K562 (cell line): ENCODE measurements around the gene SSH3. TPM values are rescaled to one million over a fixed set of nuclear protein-coding genes. Genes with fewer than 3 reads are reported as not detected.

Source experiments
- ARID1B ChIP-seq: fragments of 450-650 bp; IDR thresholded peaks from 2 replicates; pipeline ENCODE4 v1.6.1; 2016; ENCODE audit warnings: antibody characterized with exemption, mild to moderate bottlenecking, inconsistent platforms
- CC2D1A ChIP-seq: fragments of 450-650 bp; IDR thresholded peaks from 2 replicates; pipeline ENCODE4 v1.6.1; 2017; ENCODE audit warnings: mild to moderate bottlenecking
- CEBPG ChIP-seq, 3 experiments: fragments of 200-800 bp in 1 of 3; sonication (Bioruptor generic) in 1 of 3; sonication (generic) in 1 of 3; formaldehyde crosslinking in 1 of 3; IDR thresholded peaks in 2 of 3; conservative IDR thresholded peaks in 1 of 3; 2 replicates each; pipeline versions ENCODE4 v1.6.1 to v1.8.0; 2016 to 2022; ENCODE audit warnings: missing compliant biosample characterization in 2 of 3, missing genetic modification characterization in 2 of 3, mild to moderate bottlenecking in 1 of 3, missing genetic modification reagents in 1 of 3
- GABPB2 ChIP-seq: fragments of 250-450 bp; sonication (Bioruptor Pico); conservative IDR thresholded peaks from 2 replicates; pipeline ENCODE4 v1.5.1; 2021; ENCODE audit warnings: mild to moderate bottlenecking
- RBBP5 ChIP-seq: fragments of 200-600 bp; sonication (generic); IDR thresholded peaks from 2 replicates; pipeline ENCODE4 v1.6.1; 2012; ENCODE audit warnings: borderline replicate concordance, mild to moderate bottlenecking, low read length, control low read depth, inconsistent platforms; ENCODE audit not compliant: insufficient read depth, poor library complexity, severe bottlenecking
- SP2 ChIP-seq: IDR thresholded peaks from 2 replicates; pipeline ENCODE4 v1.6.1; 2011; ENCODE audit warnings: mild to moderate bottlenecking, low read depth, low read length, moderate library complexity; ENCODE audit not compliant: poor library complexity, severe bottlenecking; ENCODE audit errors: extremely low read depth
- TCF3 ChIP-seq: sonication (generic); formaldehyde crosslinking; IDR thresholded peaks from 2 replicates; pipeline ENCODE4 v1.4.0; 2020; ENCODE audit warnings: mild to moderate bottlenecking, missing genetic modification reagents
- TFAM ChIP-seq: fragments of 250-450 bp; sonication (Bioruptor Pico); conservative IDR thresholded peaks from 2 replicates; pipeline ENCODE4 v1.5.0; 2021; ENCODE audit warnings: mild to moderate bottlenecking, moderate library complexity
- ZBTB9 ChIP-seq: fragments of 450-650 bp; formaldehyde crosslinking; IDR thresholded peaks from 2 replicates; pipeline ENCODE4 v1.4.0; 2020; ENCODE audit warnings: mild to moderate bottlenecking, moderate library complexity
- ZMIZ1 ChIP-seq, 2 experiments: fragments of 150-350 bp in 1 of 2; IDR thresholded peaks; 2 replicates each; pipeline ENCODE4 v1.6.1; 2012 to 2016; ENCODE audit warnings: low read depth in 2 of 2, low read length in 2 of 2, mild to moderate bottlenecking in 1 of 2, moderate library complexity in 1 of 2
- ZNF3 ChIP-seq: fragments of 250-450 bp; sonication (Bioruptor Pico); IDR thresholded peaks from 2 replicates; pipeline ENCODE4 v1.5.0; 2021; ENCODE audit warnings: mild to moderate bottlenecking, moderate library complexity
- ZNF445 ChIP-seq: fragments of 250-450 bp; sonication (Bioruptor Pico); IDR thresholded peaks from 2 replicates; pipeline ENCODE4 v1.4.0; 2020; ENCODE audit warnings: low read depth, mild to moderate bottlenecking, moderate library complexity
- ZNF778 ChIP-seq: fragments of 450-650 bp; formaldehyde crosslinking; IDR thresholded peaks from 2 replicates; pipeline ENCODE4 v1.4.0; 2020; ENCODE audit warnings: mild to moderate bottlenecking, moderate library complexity
- ZSCAN29 ChIP-seq: fragments of 450-650 bp; IDR thresholded peaks from 2 replicates; pipeline ENCODE4 v1.6.1; 2017
- polyA plus RNA-seq, 8 experiments: library from polyadenylated mRNA; depleted of rRNA in 4 of 8; stranded (reverse) in 5 of 8; unstranded in 3 of 8; fragments of >200 nt; fragmentation: Nextera tagmentation in 2 of 8; fragmentation: Illumina TruSeq in 1 of 8; extraction: Ambion mirVana in 2 of 8; extraction: Trizol in 1 of 8; gene quantifications; 2 replicates each; pipeline versions ENCODE4 v1.2.1 to v1.2.3, GENCODE V29; 2011 to 2014; ENCODE audit warnings: inconsistent platforms in 1 of 8, missing spikeins in 1 of 8
- total RNA-seq, 7 experiments: library from RNA; depleted of rRNA in 6 of 7; stranded (reverse); fragments of >200 nt in 6 of 7; fragmentation: Illumina TruSeq in 2 of 7; extraction: Trizol in 2 of 7; gene quantifications; 2 replicates each; pipeline versions ENCODE4 v1.2.1 to v1.2.3, GENCODE V29; 2011 to 2021; ENCODE audit warnings: low replicate concordance in 1 of 7
- TF ChIP-seq, protein P1 (sequence below): fragments of 450-650 bp; IDR thresholded peaks from 2 replicates; pipeline ENCODE4 v1.7.0; 2016; ENCODE audit warnings: borderline replicate concordance
- TF ChIP-seq, protein P2 (sequence below): sonication (generic); formaldehyde crosslinking; IDR thresholded peaks from 2 replicates; pipeline ENCODE4 v1.8.1; 2023; ENCODE audit warnings: mild to moderate bottlenecking, missing genetic modification reagents

SSH3 gene
- total and polyA plus RNA-seq, 9 of the 15 experiments (the other 6 are each of a cell fraction or from before 2014, with no cell fraction given), result 0.07 to 1.0 (median 0.24) TPM; not detected in 3

DNA sequence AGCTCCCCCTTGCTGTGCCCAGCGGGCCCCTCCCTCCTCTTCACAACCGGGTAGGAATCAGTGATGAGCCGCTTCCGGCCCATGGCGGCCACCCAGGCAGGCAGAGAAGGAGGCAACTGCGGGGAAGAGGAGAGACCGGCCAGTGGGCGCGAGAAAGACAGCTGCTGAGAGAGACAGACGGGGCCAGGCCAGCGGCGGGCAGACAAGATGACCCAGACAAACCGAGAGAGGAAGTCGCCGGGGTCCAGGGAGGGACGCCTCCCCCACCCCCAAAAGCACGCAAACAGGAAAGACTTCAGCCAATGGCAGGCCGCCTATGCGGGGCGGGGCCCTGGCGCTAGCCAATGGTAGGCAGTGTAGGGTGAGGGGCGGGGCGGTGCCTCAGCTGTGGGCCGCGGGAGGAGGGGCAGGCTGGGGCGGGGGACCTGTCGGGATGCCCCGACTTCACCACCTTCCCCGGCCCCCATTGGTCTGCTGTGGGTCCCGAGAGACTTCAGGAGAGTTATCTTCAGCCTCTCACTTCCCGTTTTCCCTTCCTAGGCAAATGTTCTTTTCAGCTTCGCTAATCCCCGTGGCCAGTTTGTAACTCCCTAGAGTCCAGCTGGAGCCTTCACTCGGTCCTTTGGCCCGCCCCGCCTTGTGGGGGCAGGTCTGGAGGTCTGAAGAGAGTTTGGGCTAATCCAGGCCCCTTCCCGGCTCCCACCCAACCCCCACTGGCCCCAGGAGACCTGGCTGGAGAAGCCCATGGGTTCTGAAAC, 50.2 kb downstream of the SSH3 start, which contains the start of gene POLD4 (continued):
- TF ChIP-seq GABPB2 (CRISPR knock-in tag), result no peak
- TF ChIP-seq ZMIZ1 (IDR thresholded peaks at IDR 0.05; ENCODE audit: low read depth in 2 of 2, low read length in 2 of 2), result 0 out of 4 replicates have a peak, but pooled peaks of 1 of the 2 experiments have one; percentile 6
- TF ChIP-seq, protein P1, sequence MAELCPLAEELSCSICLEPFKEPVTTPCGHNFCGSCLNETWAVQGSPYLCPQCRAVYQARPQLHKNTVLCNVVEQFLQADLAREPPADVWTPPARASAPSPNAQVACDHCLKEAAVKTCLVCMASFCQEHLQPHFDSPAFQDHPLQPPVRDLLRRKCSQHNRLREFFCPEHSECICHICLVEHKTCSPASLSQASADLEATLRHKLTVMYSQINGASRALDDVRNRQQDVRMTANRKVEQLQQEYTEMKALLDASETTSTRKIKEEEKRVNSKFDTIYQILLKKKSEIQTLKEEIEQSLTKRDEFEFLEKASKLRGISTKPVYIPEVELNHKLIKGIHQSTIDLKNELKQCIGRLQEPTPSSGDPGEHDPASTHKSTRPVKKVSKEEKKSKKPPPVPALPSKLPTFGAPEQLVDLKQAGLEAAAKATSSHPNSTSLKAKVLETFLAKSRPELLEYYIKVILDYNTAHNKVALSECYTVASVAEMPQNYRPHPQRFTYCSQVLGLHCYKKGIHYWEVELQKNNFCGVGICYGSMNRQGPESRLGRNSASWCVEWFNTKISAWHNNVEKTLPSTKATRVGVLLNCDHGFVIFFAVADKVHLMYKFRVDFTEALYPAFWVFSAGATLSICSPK, result no peak
- TF ChIP-seq ARID1B, result no peak
- no peak; the same call in 1 of the 2 replicates for TF ChIP-seq CC2D1A
- TF ChIP-seq SP2, result peak; percentile 52
- TF ChIP-seq, protein P2, sequence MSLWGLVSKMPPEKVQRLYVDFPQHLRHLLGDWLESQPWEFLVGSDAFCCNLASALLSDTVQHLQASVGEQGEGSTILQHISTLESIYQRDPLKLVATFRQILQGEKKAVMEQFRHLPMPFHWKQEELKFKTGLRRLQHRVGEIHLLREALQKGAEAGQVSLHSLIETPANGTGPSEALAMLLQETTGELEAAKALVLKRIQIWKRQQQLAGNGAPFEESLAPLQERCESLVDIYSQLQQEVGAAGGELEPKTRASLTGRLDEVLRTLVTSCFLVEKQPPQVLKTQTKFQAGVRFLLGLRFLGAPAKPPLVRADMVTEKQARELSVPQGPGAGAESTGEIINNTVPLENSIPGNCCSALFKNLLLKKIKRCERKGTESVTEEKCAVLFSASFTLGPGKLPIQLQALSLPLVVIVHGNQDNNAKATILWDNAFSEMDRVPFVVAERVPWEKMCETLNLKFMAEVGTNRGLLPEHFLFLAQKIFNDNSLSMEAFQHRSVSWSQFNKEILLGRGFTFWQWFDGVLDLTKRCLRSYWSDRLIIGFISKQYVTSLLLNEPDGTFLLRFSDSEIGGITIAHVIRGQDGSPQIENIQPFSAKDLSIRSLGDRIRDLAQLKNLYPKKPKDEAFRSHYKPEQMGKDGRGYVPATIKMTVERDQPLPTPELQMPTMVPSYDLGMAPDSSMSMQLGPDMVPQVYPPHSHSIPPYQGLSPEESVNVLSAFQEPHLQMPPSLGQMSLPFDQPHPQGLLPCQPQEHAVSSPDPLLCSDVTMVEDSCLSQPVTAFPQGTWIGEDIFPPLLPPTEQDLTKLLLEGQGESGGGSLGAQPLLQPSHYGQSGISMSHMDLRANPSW (CRISPR knock-in tag), result no peak
- no peak for TF ChIP-seq ZSCAN29
- peak; percentile 25 for TF ChIP-seq RBBP5
- no peak for TF ChIP-seq ZNF778 (CRISPR knock-in tag)
- peak; percentile 22; the same call in 1 of the 2 replicates for TF ChIP-seq ZBTB9 (CRISPR knock-in tag)
- TF ChIP-seq ZNF3, result no peak
- TF ChIP-seq TFAM (CRISPR knock-in tag), result no peak
- TF ChIP-seq TCF3 (CRISPR knock-in tag), result no peak; the same call in 1 of the 2 replicates
- no peak for TF ChIP-seq ZNF445
- TF ChIP-seq CEBPG (CRISPR knock-in tag; IDR thresholded peaks at IDR 0.05), result no peak
- no peak for TF ChIP-seq CEBPG (tag; conservative IDR thresholded peaks at IDR 0.05 in 1 of 2, IDR thresholded peaks at IDR 0.05 in 1 of 2)
